GM18508 (cell line): ENCODE data around the gene RPUSD4.
A peak's percentile ranks its signal among the peaks of the same experiment; 100 is the strongest.

ENCODE experiments used
- ATAC-seq: cut with Tn5 transposase; IDR thresholded peaks from one replicate; pipeline ENCODE4 v1.9.1; 2021; ENCODE audit warnings: moderate number of reproducible peaks; ENCODE audit not compliant: insufficient read depth, unreplicated experiment

The RPUSD4 gene

DNA sequence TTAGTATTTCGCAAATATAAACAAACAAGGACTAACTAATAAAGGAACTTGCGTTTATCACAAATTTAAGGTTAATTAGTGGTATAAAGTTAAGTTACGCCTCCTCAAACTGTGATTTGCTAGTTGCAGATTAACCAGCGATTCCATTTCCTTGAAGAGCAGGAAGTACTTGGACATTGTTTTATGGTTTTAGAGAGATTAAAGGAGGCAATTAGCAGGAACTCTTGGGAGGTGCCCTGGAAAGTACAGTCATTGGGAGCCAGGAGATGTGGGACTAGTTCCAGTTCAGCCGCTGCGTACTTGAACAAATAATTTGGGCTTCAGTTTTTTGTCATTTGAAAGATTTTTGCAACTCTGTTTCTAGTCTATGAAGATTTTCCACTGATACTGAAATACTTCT is 3.4 kb upstream of the RPUSD4 start:
- ATAC-seq, result no peak

GRCh38 chr11:126214441-126214840 is 3.0 kb upstream of the RPUSD4 start:
- no peak for ATAC-seq

DNA sequence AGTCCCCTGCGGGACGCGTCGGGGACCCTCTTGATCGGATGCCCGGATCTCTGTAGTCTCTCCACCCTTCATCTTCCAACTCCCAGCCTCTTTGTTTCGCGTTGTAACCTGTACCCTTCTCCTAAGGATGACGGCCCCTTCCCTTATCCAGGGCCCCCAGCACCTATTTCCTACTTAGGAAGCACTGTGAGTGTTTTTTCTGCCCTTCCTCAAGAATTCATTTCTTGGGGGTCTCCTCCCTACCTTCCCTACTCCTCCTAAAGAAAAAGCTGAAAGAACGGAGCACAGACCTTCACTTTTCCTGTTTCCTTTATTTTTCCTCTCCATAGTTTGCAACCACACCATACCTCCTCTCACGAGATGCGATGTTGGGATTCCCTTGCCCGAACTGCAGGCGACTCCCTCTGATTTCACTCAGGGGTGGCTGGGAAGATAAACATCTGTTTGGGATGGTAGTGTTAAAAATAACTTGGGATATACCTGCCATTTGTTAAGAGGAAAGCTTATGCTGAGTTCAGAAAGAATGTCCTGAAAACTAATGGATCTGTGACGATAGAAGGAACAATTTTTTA is 725 bp upstream of the RPUSD4 start:
- no peak for ATAC-seq

- no peak for ATAC-seq
Measured at GRCh38 chr11:126210871-126211235, 597 bp downstream of the RPUSD4 start.

GRCh38 chr11:126207896-126208295 is 3.6 kb downstream of the RPUSD4 start:
- ATAC-seq, result no peak

DNA sequence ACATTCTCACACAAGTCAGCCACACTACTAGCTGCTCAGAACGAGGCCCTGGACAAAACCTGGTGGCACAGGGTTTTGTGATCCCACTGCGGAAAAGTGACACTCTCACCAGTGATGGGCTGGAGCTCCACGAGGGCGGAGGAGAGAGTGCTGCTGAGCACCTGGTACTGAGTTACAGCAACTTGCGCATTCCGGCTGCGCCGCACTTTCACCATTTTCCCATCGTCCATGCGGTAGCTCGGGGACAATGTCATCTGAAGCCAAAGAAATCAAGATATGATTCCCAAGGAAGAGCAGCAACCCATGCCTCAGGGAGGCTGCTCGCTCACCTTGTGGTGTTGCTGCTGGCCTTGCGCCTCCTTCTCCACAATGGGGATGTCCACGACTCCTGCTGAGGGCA is 6.1 kb downstream of the RPUSD4 start:
- no peak for ATAC-seq

GRCh38 chr11:126202646-126203359 is 8.6 kb downstream of the RPUSD4 start:
- ATAC-seq, result no peak

DNA sequence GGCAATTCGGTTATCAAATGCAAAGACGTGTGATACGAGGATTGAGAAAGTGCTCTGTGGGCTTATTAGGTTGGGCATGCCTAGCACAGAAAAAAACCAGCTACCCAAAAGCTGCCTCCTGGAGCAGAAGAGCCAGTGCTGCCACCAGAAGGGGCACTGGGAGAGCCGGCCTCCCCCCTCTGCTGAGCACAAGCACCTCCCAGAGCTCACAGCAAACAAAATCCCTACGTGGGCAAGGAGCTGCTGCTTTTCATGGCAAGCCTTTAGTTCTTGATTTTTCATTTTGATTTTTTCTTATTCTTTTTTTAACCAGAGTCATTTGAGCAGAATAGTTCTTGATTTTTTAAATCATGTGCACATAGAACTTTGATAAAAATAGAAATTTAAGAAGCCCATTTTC is 12.8 kb downstream of the RPUSD4 start:
- ATAC-seq, result no peak

GRCh38 chr11:126197277-126197939 is 14.0 kb downstream of the RPUSD4 start:
- ATAC-seq, result no peak

GRCh38 chr11:126195119-126195518 is 16.3 kb downstream of the RPUSD4 start:
- ATAC-seq, result no peak

- ATAC-seq, result no peak
Measured at GRCh38 chr11:126194121-126194543, 17.3 kb downstream of the RPUSD4 start.

- no peak for ATAC-seq
Measured at GRCh38 chr11:126193038-126193478, 18.4 kb downstream of the RPUSD4 start.

DNA sequence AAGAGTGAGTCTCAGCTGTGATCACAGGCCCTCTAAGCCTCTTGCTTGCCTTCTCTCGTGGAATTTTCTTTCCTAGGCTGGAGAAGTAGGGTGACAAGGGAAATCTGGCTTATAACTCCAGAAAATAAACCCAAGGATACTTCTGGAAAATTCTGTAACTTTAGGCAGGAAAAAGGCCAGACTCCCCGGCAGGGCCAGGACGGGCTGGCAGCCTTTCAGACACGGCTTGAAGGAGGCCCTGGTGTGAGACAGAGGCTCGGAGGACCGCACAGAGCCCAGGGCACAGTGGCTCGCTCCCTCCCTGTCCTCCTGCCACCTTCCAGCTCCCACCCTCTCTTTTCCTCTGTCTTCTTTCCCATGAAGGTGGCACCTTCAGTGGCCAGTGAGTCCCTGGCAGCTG is 19.1 kb downstream of the RPUSD4 start:
- ATAC-seq, result no peak

DNA sequence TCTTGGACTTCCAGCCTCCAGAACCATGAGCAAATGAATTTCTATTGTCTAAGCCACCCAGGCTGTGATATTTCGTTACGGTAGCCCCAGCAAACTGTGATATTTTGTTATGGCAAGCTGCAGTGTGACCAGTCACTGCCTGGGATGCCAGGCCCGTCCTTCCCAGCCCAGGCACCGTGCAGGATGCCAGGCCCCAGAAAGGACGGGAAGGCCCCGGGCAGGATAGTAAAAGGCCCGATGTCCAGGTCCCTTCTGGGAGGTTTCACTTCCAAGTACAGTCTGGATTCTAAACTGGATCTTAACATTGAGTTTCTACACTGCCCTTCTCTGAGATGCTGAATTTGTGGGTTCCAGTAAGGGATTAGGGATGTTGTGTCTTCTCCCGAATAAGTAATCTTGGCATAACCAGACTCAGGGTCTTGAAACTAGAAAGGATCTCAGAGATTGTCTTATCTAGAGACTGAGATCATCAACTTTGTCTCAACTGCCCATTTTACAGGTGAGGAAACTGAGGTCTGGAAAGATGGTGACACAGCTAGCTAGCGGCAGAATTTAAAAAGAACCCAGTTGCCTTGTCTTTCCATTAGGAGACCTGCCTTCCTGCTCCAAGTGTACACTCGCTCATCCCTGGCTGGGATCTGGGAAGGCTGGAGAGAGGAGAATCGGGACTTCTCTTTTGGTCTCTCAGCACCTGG is 19.9 kb downstream of the RPUSD4 start:
- ATAC-seq, result no peak

DNA sequence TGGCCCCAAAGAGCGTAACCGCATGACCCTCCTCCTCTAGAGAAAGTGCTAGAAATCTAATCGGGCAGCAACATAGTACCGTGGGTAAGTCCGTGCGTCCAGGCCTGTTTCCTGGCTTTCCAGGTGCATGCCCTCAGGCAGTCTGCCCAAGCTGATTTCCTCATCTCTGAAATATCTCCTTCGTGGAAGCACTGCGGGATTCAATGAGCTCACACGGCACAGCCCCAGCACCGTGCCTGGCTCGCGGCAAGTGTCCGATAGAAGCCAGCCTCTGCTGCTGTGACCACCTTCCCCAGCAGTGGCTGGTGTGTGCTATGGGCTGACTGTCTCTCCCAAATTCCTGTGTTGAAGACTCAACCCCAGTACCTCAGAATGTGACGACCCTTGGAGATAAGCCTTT is 20.7 kb downstream of the RPUSD4 start:
- ATAC-seq, result no peak

GRCh38 chr11:126189109-126189929 is 22.1 kb downstream of the RPUSD4 start:
- ATAC-seq, result no peak

- peak; percentile 83 for ATAC-seq
Measured at GRCh38 chr11:126188332-126189108, 22.9 kb downstream of the RPUSD4 start.

- ATAC-seq, result no peak
Measured at GRCh38 chr11:126186708-126187529, 24.5 kb downstream of the RPUSD4 start.
